ENCODE results near the gene ALKBH2.

Gene ALKBH2

GRCh38 chr12:109092497-109093021, 713 bp downstream of the ALKBH2 start:
- H3K18ac ChIP-seq (ENCODE audit: low read length), result no peak overlapping the region
- H3K9me3 ChIP-seq (replicated peaks in 1 of 2; ENCODE audit: control insufficient read depth in 2 of 2, insufficient read depth in 1 of 2, low read depth in 1 of 2, low read length in 2 of 2), result peaks cover 0 to 7% of the 10 kb centered on the region in 2 donors
- H4K8ac ChIP-seq (ENCODE audit: low read depth, low read length), result no peak overlapping the region
- peaks cover 10 to 11% of the 10 kb centered on the region in 2 donors for H3K4me1 ChIP-seq (ENCODE audit: control insufficient read depth in 2 of 2, insufficient read depth in 1 of 2, low read depth in 1 of 2, low read length in 2 of 2)
- DNase-seq (ENCODE audit: low spot score), result no peak
- no peak overlapping the region for H3K14ac ChIP-seq (ENCODE audit: low read length)
- H3K9ac ChIP-seq (ENCODE audit: low read depth, low read length, poor library complexity), result no peak overlapping the region
- no peak overlapping the region for H3K4ac ChIP-seq (ENCODE audit: low read length)
- WGBS, 2 donors (ENCODE audit: extremely low coverage in 2 of 2, insufficient read length in 2 of 2, insufficient replicate concordance in 1 of 2), result no CpG with 5 or more reads among the region's 6 CpGs
- no peak overlapping the region for H2BK5ac ChIP-seq (ENCODE audit: low read length)
- H3K27me3 ChIP-seq (ENCODE audit: control insufficient read depth in 3 of 3, insufficient read depth in 3 of 3, low read depth in 1 of 3, low read length in 3 of 3), result no peaks in the 10 kb centered on the region
- peak overlapping the region in 1 of 2 donors; percentile 51 for H3K4me3 ChIP-seq (ENCODE audit: low read length in 2 of 2)
- no peak overlapping the region for H4K91ac ChIP-seq (ENCODE audit: low read depth, low read length, poor library complexity)
- no peak overlapping the region for H2BK15ac ChIP-seq (ENCODE audit: low read length)
- H3K36me3 ChIP-seq (replicated peaks in 1 of 2; ENCODE audit: control insufficient read depth in 2 of 2, insufficient read depth in 2 of 2, low read length in 2 of 2), result peaks cover 14 to 47% of the 10 kb centered on the region in 2 donors
- H2BK12ac ChIP-seq (ENCODE audit: low read length), result no peak overlapping the region
- H2AK5ac ChIP-seq (ENCODE audit: low read depth, low read length), result peak overlapping the region; percentile 43
- peak overlapping the region; percentile 77 for H2AFZ ChIP-seq (ENCODE audit: low read length)
- no peak overlapping the region for H2BK120ac ChIP-seq (ENCODE audit: low read depth, low read length)
- no peaks in the 10 kb centered on the region for H3K79me1 ChIP-seq (ENCODE audit: low read depth, low read length)
- H3K23ac ChIP-seq (ENCODE audit: low read depth, low read length, poor library complexity), result no peak overlapping the region
- no peak overlapping the region for H3K4me2 ChIP-seq (ENCODE audit: insufficient read depth, low read length, poor library complexity, severe bottlenecking)
- H3K27ac ChIP-seq (replicated peaks; ENCODE audit: low read length), result no peak overlapping the region

DNA sequence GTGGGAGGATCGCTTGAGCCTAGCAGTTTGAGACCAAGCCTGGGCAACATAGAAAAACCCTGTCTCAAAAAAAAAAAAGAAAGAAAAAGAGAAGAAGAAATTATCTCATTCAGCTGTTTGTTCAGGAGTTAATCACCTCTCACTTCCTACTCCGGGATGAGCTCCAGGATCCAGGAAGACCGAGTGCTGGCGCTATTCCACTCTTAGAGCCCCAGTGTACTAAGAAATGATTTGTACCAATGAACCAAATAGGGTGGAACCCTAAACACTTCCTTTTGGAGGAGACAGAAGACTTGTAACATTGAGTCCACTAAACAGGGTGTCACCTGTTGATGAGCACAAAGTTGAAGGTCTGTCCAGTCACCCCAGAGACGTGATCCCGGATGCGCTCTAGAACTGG, 3.6 kb downstream of the ALKBH2 start:
- no peaks in the 10 kb centered on the region for H3K79me1 ChIP-seq (ENCODE audit: low read depth, low read length)
- no peak overlapping the region for H4K91ac ChIP-seq (ENCODE audit: low read depth, low read length, poor library complexity)
- H3K36me3 ChIP-seq (replicated peaks in 1 of 2; ENCODE audit: control insufficient read depth in 2 of 2, insufficient read depth in 2 of 2, low read length in 2 of 2), result peaks cover 23 to 76% of the 10 kb centered on the region in 2 donors
- no peak overlapping the region for H2AK5ac ChIP-seq (ENCODE audit: low read depth, low read length)
- H3K4me2 ChIP-seq (ENCODE audit: insufficient read depth, low read length, poor library complexity, severe bottlenecking), result no peak overlapping the region
- H4K8ac ChIP-seq (ENCODE audit: low read depth, low read length), result no peak overlapping the region
- H2BK5ac ChIP-seq (ENCODE audit: low read length), result no peak overlapping the region
- H3K4me1 ChIP-seq (ENCODE audit: control insufficient read depth in 2 of 2, insufficient read depth in 1 of 2, low read depth in 1 of 2, low read length in 2 of 2), result peaks cover 9 to 10% of the 10 kb centered on the region in 2 donors
- H3K27me3 ChIP-seq (ENCODE audit: control insufficient read depth in 3 of 3, insufficient read depth in 3 of 3, low read depth in 1 of 3, low read length in 3 of 3), result no peaks in the 10 kb centered on the region
- H2BK15ac ChIP-seq (ENCODE audit: low read length), result no peak overlapping the region
- H3K9me3 ChIP-seq (replicated peaks in 1 of 2; ENCODE audit: control insufficient read depth in 2 of 2, insufficient read depth in 1 of 2, low read depth in 1 of 2, low read length in 2 of 2), result peaks cover 1 to 7% of the 10 kb centered on the region in 2 donors
- WGBS, 2 donors (ENCODE audit: extremely low coverage in 2 of 2, insufficient read length in 2 of 2, insufficient replicate concordance in 1 of 2), result no CpG with 5 or more reads among the region's 7 CpGs
- no peak for DNase-seq (ENCODE audit: low spot score)
- H3K9ac ChIP-seq (ENCODE audit: low read depth, low read length, poor library complexity), result no peak overlapping the region
- no peak overlapping the region for H3K27ac ChIP-seq (replicated peaks; ENCODE audit: low read length)
- H3K23ac ChIP-seq (ENCODE audit: low read depth, low read length, poor library complexity), result no peak overlapping the region
- no peak overlapping the region for H3K18ac ChIP-seq (ENCODE audit: low read length)
- no peak overlapping the region for H3K14ac ChIP-seq (ENCODE audit: low read length)
- no peak overlapping the region for H3K4ac ChIP-seq (ENCODE audit: low read length)
- no peak overlapping the region for H2BK120ac ChIP-seq (ENCODE audit: low read depth, low read length)
- no peak overlapping the region for H2BK12ac ChIP-seq (ENCODE audit: low read length)
- no peak overlapping the region for H3K4me3 ChIP-seq (ENCODE audit: low read length in 2 of 2)
- no peak overlapping the region for H2AFZ ChIP-seq (ENCODE audit: low read length)

GRCh38 chr12:109088818-109089217, 4.5 kb downstream of the ALKBH2 start:
- no peak overlapping the region for H4K91ac ChIP-seq (ENCODE audit: low read depth, low read length, poor library complexity)
- H3K9ac ChIP-seq (ENCODE audit: low read depth, low read length, poor library complexity), result no peak overlapping the region
- no peak overlapping the region for H3K18ac ChIP-seq (ENCODE audit: low read length)
- no CpG with 5 or more reads among the region's 6 CpGs for WGBS, 2 donors (ENCODE audit: extremely low coverage in 2 of 2, insufficient read length in 2 of 2, insufficient replicate concordance in 1 of 2)
- H2BK5ac ChIP-seq (ENCODE audit: low read length), result no peak overlapping the region
- no peak overlapping the region for H3K4me2 ChIP-seq (ENCODE audit: insufficient read depth, low read length, poor library complexity, severe bottlenecking)
- no peak overlapping the region for H3K14ac ChIP-seq (ENCODE audit: low read length)
- no peak overlapping the region for H2AK5ac ChIP-seq (ENCODE audit: low read depth, low read length)
- no peak overlapping the region for H2AFZ ChIP-seq (ENCODE audit: low read length)
- H3K4me3 ChIP-seq (ENCODE audit: low read length in 2 of 2), result no peak overlapping the region
- peaks cover 23 to 85% of the 10 kb centered on the region in 2 donors for H3K36me3 ChIP-seq (replicated peaks in 1 of 2; ENCODE audit: control insufficient read depth in 2 of 2, insufficient read depth in 2 of 2, low read length in 2 of 2)
- no peak overlapping the region for H3K4ac ChIP-seq (ENCODE audit: low read length)
- H3K79me1 ChIP-seq (ENCODE audit: low read depth, low read length), result no peaks in the 10 kb centered on the region
- H3K9me3 ChIP-seq (replicated peaks in 1 of 2; ENCODE audit: control insufficient read depth in 2 of 2, insufficient read depth in 1 of 2, low read depth in 1 of 2, low read length in 2 of 2), result peaks cover 1 to 7% of the 10 kb centered on the region in 2 donors
- peaks cover 9 to 10% of the 10 kb centered on the region in 2 donors for H3K4me1 ChIP-seq (ENCODE audit: control insufficient read depth in 2 of 2, insufficient read depth in 1 of 2, low read depth in 1 of 2, low read length in 2 of 2)
- H4K8ac ChIP-seq (ENCODE audit: low read depth, low read length), result no peak overlapping the region
- H2BK15ac ChIP-seq (ENCODE audit: low read length), result no peak overlapping the region
- no peak overlapping the region for H3K23ac ChIP-seq (ENCODE audit: low read depth, low read length, poor library complexity)
- no peak overlapping the region for H2BK120ac ChIP-seq (ENCODE audit: low read depth, low read length)
- H3K27me3 ChIP-seq (ENCODE audit: control insufficient read depth in 3 of 3, insufficient read depth in 3 of 3, low read depth in 1 of 3, low read length in 3 of 3), result no peaks in the 10 kb centered on the region
- H2BK12ac ChIP-seq (ENCODE audit: low read length), result no peak overlapping the region
- H3K27ac ChIP-seq (replicated peaks; ENCODE audit: low read length), result no peak overlapping the region
- no peak for DNase-seq (ENCODE audit: low spot score)

DNA sequence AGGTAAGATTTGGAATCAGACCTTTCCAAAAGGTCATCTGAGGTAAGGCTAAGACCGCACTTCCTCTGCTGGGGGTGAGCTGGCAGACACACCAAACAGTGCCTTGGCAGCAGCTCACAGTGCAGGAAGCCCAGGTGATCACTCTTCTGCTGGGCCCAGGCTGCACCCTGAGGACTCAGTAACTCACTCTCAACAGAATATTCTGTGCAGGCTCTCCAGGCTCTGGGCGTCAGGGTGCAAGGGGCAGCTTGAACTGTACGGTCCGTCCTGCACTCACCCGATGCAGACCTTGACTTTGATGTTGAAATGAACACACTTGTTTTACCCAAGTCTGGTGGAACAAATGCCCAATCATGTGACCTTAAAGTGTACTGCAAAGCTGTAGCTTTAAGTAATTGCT, 6.0 kb downstream of the ALKBH2 start:
- H3K18ac ChIP-seq (ENCODE audit: low read length), result no peak overlapping the region
- H4K91ac ChIP-seq (ENCODE audit: low read depth, low read length, poor library complexity), result no peak overlapping the region
- no peaks in the 10 kb centered on the region for H3K27me3 ChIP-seq (ENCODE audit: control insufficient read depth in 3 of 3, insufficient read depth in 3 of 3, low read depth in 1 of 3, low read length in 3 of 3)
- no peak overlapping the region for H3K4me2 ChIP-seq (ENCODE audit: insufficient read depth, low read length, poor library complexity, severe bottlenecking)
- H3K4me3 ChIP-seq (ENCODE audit: low read length in 2 of 2), result no peak overlapping the region
- no peak overlapping the region for H2BK5ac ChIP-seq (ENCODE audit: low read length)
- peaks cover 2 to 3% of the 10 kb centered on the region in 2 donors for H3K4me1 ChIP-seq (ENCODE audit: control insufficient read depth in 2 of 2, insufficient read depth in 1 of 2, low read depth in 1 of 2, low read length in 2 of 2)
- H3K79me1 ChIP-seq (ENCODE audit: low read depth, low read length), result no peaks in the 10 kb centered on the region
- peaks cover 1 to 4% of the 10 kb centered on the region in 2 donors for H3K9me3 ChIP-seq (replicated peaks in 1 of 2; ENCODE audit: control insufficient read depth in 2 of 2, insufficient read depth in 1 of 2, low read depth in 1 of 2, low read length in 2 of 2)
- no peak overlapping the region for H3K9ac ChIP-seq (ENCODE audit: low read depth, low read length, poor library complexity)
- peaks cover 33 to 98% of the 10 kb centered on the region in 2 donors for H3K36me3 ChIP-seq (replicated peaks in 1 of 2; ENCODE audit: control insufficient read depth in 2 of 2, insufficient read depth in 2 of 2, low read length in 2 of 2)
- H2BK15ac ChIP-seq (ENCODE audit: low read length), result no peak overlapping the region
- H2AFZ ChIP-seq (ENCODE audit: low read length), result no peak overlapping the region
- H3K27ac ChIP-seq (replicated peaks; ENCODE audit: low read length), result no peak overlapping the region
- H3K23ac ChIP-seq (ENCODE audit: low read depth, low read length, poor library complexity), result no peak overlapping the region
- no peak overlapping the region for H4K8ac ChIP-seq (ENCODE audit: low read depth, low read length)
- no peak overlapping the region for H2AK5ac ChIP-seq (ENCODE audit: low read depth, low read length)
- H2BK120ac ChIP-seq (ENCODE audit: low read depth, low read length), result no peak overlapping the region
- no peak overlapping the region for H3K14ac ChIP-seq (ENCODE audit: low read length)
- H2BK12ac ChIP-seq (ENCODE audit: low read length), result no peak overlapping the region
- WGBS, 2 donors (ENCODE audit: extremely low coverage in 2 of 2, insufficient read length in 2 of 2, insufficient replicate concordance in 1 of 2), result no CpG with 5 or more reads among the region's 5 CpGs
- H3K4ac ChIP-seq (ENCODE audit: low read length), result no peak overlapping the region
- no peak for DNase-seq (ENCODE audit: low spot score)
